Esophagus muscularis mucosa (tissue), 4 donors: ENCODE data around the gene DCN. TPM values are rescaled to one million over a fixed set of nuclear protein-coding genes. Genes with fewer than 3 reads are reported as not detected.

Experiments used
- DNase-seq: peaks from one replicate; pipeline ENCODE4 v3.0.0-alpha.2; 2017; ENCODE audit errors: extremely low spot score
- H3K27ac ChIP-seq, 4 donors: fragments of 200-600 bp; sonication (generic); replicated peaks in 1 of 4; 1 replicate in 3 of 4; 2 replicates in 1 of 4; pipeline ENCODE4 v1.5.1; 2016 to 2019; ENCODE audit warnings: mild to moderate bottlenecking in 1 of 4
- H3K27me3 ChIP-seq, 4 donors: fragments of 200-600 bp; sonication (generic); one replicate each; pipeline versions ENCODE4 v1.5.1 to v1.6.0; 2016 to 2019
- H3K36me3 ChIP-seq, 4 donors: fragments of 200-600 bp; sonication (generic); one replicate each; pipeline ENCODE4 v1.5.1; 2016 to 2019
- H3K4me1 ChIP-seq, 4 donors: fragments of 200-600 bp; sonication (generic); one replicate each; pipeline ENCODE4 v1.5.1; 2016 to 2019
- H3K4me3 ChIP-seq, 4 donors: fragments of 200-600 bp; sonication (generic); 1 replicate in 2 of 4; 2 replicates in 2 of 4; pipeline ENCODE4 v1.5.1; 2016 to 2019; ENCODE audit warnings: mild to moderate bottlenecking in 4 of 4, moderate library complexity in 1 of 4
- H3K9me3 ChIP-seq, 4 donors: fragments of 200-600 bp; sonication (generic); 1 replicate in 3 of 4; 2 replicates in 1 of 4; pipeline ENCODE4 v1.5.1; 2016 to 2019
- CTCF ChIP-seq, 3 experiments: fragments of 200-600 bp in 2 of 3; fragments of 450-650 bp in 1 of 3; sonication (generic) in 2 of 3; IDR thresholded peaks; one replicate each; pipeline ENCODE4 v1.5.1; 2017 to 2019; ENCODE audit warnings: antibody characterized with exemption in 3 of 3, mild to moderate bottlenecking in 2 of 3, moderate library complexity in 1 of 3
- EP300 ChIP-seq: sonication (generic); formaldehyde crosslinking; IDR thresholded peaks from one replicate; pipeline ENCODE4 v1.6.1; 2017; ENCODE audit warnings: antibody characterized with exemption
- POLR2A ChIP-seq: fragments of 450-650 bp; IDR thresholded peaks from one replicate; pipeline ENCODE4 v1.6.1; 2017; ENCODE audit warnings: antibody characterized with exemption, moderate library complexity, mild to moderate bottlenecking, low read depth
- POLR2AphosphoS5 ChIP-seq, 2 donors: sonication (generic); formaldehyde crosslinking; IDR thresholded peaks; one replicate each; pipeline ENCODE4 v1.6.1; 2017; ENCODE audit warnings: antibody characterized with exemption in 2 of 2
- WGBS: methylation state at CpG from one replicate; pipeline ENCODE4 v1.1.5; 2018; 5-methylcytosine and 5-hydroxymethylcytosine counted together
- intact Hi-C: fragments of 100-400 bp; cut with DNase I; formaldehyde crosslinking; loops from one replicate; pipeline ENCODE4 v1.15.1; 2023
- total RNA-seq, 4 donors: library from RNA; depleted of rRNA; stranded (reverse); fragments of >200 nt; gene quantifications; one replicate each; pipeline versions ENCODE4 v1.1.0 to v1.2.1, GENCODE V29; 2016

DCN gene
- total RNA-seq, 4 donors from 2014 or later: 1,186 to 2,089 (median 1,762) TPM

GRCh38 chr12:91129662-91130362 lies 52.8 kb downstream of the DCN start:
- H3K36me3 ChIP-seq: no peaks in the 10 kb centered on the region
- no peak overlapping the region for H3K4me3 ChIP-seq
- WGBS: 96% methylated on average over 2 of the region's 2 CpGs
- H3K9me3 ChIP-seq: no peaks in the 10 kb centered on the region
- DNase-seq: no peak
- no peak for TF ChIP-seq POLR2A
- TF ChIP-seq EP300: no peak
- no peak for TF ChIP-seq CTCF (IDR thresholded peaks at IDR 0.05)
- no peak for TF ChIP-seq POLR2AphosphoS5 (IDR thresholded peaks at IDR 0.05)
- peaks cover 0 to 4% (median 0%) of the 10 kb centered on the region in 4 donors for H3K4me1 ChIP-seq
- intact Hi-C loops: no loop called here
- H3K27ac ChIP-seq: no peak overlapping the region
- H3K27me3 ChIP-seq: no peaks in the 10 kb centered on the region

DNA sequence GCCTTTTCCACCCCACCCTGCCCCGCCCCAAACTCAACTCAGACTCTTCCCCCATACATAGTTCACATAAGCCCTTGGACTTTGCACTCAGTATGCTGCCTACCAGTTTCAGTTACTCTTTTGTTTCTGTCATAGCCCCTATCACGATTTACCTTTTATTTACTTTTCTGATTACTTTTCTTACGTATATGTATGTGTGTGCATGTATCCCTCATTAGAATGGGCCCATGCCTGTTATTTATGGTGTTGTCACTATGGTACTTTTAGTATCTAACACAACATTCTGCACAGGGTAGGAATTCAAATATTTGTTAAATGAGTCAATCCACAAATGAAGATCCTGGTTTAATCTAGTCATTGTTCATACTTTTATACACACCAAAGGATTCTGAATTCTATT lies 54.9 kb downstream of the DCN start:
- no peak for TF ChIP-seq CTCF (IDR thresholded peaks at IDR 0.05)
- no peak for TF ChIP-seq POLR2AphosphoS5 (IDR thresholded peaks at IDR 0.05)
- no peak for DNase-seq
- H3K27me3 ChIP-seq: no peaks in the 10 kb centered on the region
- no peaks in the 10 kb centered on the region for H3K36me3 ChIP-seq
- 89% methylated on average over 3 of the region's 3 CpGs for WGBS
- H3K4me3 ChIP-seq: no peak overlapping the region
- peaks cover 0 to 4% (median 0%) of the 10 kb centered on the region in 4 donors for H3K4me1 ChIP-seq
- H3K9me3 ChIP-seq: no peaks in the 10 kb centered on the region
- intact Hi-C loops: no loop called here
- H3K27ac ChIP-seq: no peak overlapping the region

DNA sequence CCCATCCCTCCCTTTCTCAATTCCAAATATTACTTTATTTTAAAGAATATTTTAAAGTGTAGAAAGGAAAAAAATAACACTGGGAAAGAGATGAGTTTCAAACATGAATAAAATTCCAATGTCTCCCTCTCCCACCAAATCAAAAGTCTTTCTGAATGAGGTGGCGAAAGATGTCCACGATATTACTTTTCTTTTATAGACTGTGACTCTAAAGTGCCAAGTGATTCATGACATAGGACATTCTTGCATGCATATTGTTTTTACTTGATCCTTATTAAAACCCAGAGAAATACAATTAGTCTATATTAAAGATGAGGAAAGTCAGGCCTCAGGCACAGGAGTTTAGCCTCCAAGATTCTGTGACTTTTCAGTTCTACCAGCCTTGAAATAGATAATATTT lies 55.3 kb downstream of the DCN start:
- 97% methylated on average over 2 of the region's 2 CpGs for WGBS
- H3K4me1 ChIP-seq: no peaks in the 10 kb centered on the region
- H3K27me3 ChIP-seq: no peaks in the 10 kb centered on the region
- TF ChIP-seq POLR2AphosphoS5 (IDR thresholded peaks at IDR 0.05): no peak
- no peak for TF ChIP-seq EP300
- no peak for TF ChIP-seq POLR2A
- no peak for TF ChIP-seq CTCF (IDR thresholded peaks at IDR 0.05)
- H3K27ac ChIP-seq: no peak overlapping the region
- intact Hi-C loops: no loop called here
- H3K36me3 ChIP-seq: no peaks in the 10 kb centered on the region
- H3K4me3 ChIP-seq: no peak overlapping the region
- no peak for DNase-seq
- no peaks in the 10 kb centered on the region for H3K9me3 ChIP-seq

GRCh38 chr12:91126516-91126915 lies 56.1 kb downstream of the DCN start:
- TF ChIP-seq CTCF (IDR thresholded peaks at IDR 0.05) (no peak), EP300 (no peak), POLR2A (no peak), POLR2AphosphoS5 (IDR thresholded peaks at IDR 0.05) (no peak)
- no peak overlapping the region for H3K4me3 ChIP-seq
- intact Hi-C loops: no loop called here
- no peaks in the 10 kb centered on the region for H3K36me3 ChIP-seq
- H3K4me1 ChIP-seq: no peaks in the 10 kb centered on the region
- WGBS: 63% methylated on average over 1 of the region's 1 CpG
- no peaks in the 10 kb centered on the region for H3K9me3 ChIP-seq
- no peaks in the 10 kb centered on the region for H3K27me3 ChIP-seq
- no peak for DNase-seq
- no peak overlapping the region for H3K27ac ChIP-seq
